ENCODE data around the gene PDLIM5.

The PDLIM5 gene

GRCh38 chr4:94715726-94716125 lies 264.0 kb downstream of the PDLIM5 start:
- DNase-seq, result no peak

Measured in activated naive CD4-positive, alpha-beta T cell treated with Interleukin-2 at 50 U/mL for 16 hours (primary cell).